GM03348 (cell line): ENCODE measurements around the gene ANKRD29.
A peak's percentile ranks its signal among the peaks of the same experiment; 100 is the strongest.
"Not testable (repeated sequence)": the region's sequence is repeated elsewhere in the genome, so short reads cannot be mapped to it uniquely, and the experiment has no call there.

Source experiments
- DNase-seq: peaks from one replicate; pipeline ENCODE4 v3.0.0; 2012; ENCODE audit warnings: low spot score

ANKRD29 gene

DNA sequence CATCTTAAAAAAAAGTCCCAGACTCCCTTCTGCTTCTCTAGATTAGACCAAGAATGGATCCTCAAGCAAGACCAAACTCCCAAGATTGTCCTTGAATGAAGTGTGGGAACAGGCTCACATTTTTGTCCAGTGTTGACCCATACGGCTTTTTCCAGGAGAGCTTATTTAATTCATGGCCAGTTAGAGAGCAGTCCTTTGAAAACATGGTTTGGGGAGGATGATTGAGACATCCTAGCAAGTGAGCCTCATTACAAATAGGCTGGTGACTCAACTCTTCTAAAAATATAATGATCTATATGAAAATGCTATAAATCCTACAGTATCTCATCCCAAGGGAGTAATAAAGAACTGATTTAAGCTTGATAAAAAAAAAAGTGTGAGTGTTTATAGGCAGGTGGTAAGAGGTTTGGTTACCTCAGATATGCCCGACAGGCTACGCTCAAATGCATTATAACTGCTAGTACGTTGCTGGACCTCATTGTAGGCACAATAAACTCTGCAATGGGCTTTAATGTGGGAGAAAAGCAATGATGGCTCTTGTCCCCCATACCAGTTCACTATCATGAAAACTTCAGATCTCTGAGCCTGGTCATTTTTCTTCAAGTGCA is 17.0 kb downstream of the ANKRD29 start:
- DNase-seq, result no peak

DNA sequence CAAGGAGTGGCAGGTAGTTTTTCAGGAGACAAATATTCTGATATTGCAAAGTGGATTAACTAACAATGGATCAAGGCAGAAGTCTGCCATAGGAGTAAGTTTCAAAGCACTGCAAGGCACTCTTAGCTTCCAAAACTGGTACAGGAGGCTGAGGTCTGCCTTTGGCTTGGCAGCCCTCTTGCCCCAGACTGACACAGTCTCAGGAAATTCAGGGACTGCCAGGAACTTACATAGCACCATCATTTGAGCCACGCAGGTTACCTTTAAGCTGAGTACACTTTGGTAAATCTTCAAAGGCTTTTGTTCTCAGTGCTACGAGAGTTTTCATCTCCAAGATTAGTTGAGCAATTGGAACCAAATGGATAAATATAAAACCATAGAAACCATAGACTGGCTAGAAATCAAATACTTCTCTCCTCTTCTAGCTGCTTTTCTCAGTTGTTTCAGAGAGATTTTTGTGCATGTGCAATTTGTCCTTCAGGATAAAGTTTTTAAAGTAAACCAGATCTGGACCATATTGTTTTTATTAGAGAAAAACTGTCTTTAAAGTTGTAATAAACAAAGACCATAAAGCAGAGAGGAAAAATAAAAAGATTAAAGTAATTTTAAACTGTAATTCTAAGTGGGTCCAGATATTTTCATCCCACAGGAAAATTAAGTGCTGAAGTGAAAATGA is 18.8 kb downstream of the ANKRD29 start:
- DNase-seq, result no peak

GRCh38 chr18:23641937-23642666 is 20.6 kb downstream of the ANKRD29 start:
- no peak for DNase-seq

- no peak for DNase-seq
Measured at GRCh38 chr18:23641143-23641720, 21.5 kb downstream of the ANKRD29 start.

- DNase-seq, result no peak
Measured at GRCh38 chr18:23640052-23640451, 22.7 kb downstream of the ANKRD29 start.

DNA sequence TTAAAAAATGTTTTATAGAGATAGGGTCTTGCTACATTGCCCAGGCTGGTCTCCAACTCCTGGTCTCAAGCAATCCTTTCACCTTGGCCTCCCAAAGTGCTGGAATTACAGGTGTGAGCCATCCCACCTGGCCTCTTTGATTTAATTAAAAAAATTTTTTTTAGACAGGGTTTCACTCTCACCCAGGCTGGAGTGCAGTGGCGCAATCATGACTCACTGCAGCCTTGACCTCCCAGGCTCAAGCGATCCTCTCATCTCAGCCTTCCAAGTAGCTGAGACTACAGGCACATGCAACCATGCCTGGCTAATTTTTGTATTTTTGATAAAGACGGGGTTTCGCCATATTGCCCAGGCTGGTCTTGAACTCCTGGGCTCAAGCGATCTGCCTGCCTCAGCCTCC is 26.3 kb downstream of the ANKRD29 start:
- not testable (repeated sequence) for DNase-seq

GRCh38 chr18:23636071-23636399 is 26.7 kb downstream of the ANKRD29 start:
- no peak for DNase-seq

- no peak for DNase-seq
Measured at GRCh38 chr18:23635283-23636070, 27.2 kb downstream of the ANKRD29 start.

- no peak for DNase-seq
Measured at GRCh38 chr18:23634692-23635091, 28.0 kb downstream of the ANKRD29 start.

- DNase-seq, result no peak
Measured at GRCh38 chr18:23632615-23633014, 30.1 kb downstream of the ANKRD29 start.

DNA sequence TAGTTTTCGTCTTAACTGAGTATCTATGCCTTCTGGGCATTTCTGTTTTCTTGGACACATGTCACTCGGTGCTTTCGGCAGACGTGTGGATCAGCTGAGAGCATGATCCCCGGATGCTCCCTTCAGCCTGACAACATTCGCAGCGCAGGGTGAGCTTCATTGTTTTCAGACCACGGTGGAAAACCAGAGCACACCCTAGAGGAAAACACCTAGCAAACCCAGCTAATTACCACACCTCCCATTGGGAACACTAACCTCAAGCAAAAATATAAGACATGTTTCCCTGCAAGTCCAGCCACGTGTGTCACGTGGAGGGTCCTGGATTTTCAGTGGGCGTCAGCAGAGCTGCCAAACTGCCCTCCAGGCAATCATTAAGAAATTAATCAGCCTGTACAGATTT is 31.0 kb downstream of the ANKRD29 start:
- DNase-seq, result no peak

GRCh38 chr18:23631312-23631711 is 31.4 kb downstream of the ANKRD29 start:
- no peak for DNase-seq

GRCh38 chr18:23629444-23629946 is 33.2 kb downstream of the ANKRD29 start:
- DNase-seq, result no peak

- no peak for DNase-seq
Measured at GRCh38 chr18:23627970-23628369, 34.7 kb downstream of the ANKRD29 start.

- no peak for DNase-seq
Measured at GRCh38 chr18:23627321-23627720, 35.4 kb downstream of the ANKRD29 start.

DNA sequence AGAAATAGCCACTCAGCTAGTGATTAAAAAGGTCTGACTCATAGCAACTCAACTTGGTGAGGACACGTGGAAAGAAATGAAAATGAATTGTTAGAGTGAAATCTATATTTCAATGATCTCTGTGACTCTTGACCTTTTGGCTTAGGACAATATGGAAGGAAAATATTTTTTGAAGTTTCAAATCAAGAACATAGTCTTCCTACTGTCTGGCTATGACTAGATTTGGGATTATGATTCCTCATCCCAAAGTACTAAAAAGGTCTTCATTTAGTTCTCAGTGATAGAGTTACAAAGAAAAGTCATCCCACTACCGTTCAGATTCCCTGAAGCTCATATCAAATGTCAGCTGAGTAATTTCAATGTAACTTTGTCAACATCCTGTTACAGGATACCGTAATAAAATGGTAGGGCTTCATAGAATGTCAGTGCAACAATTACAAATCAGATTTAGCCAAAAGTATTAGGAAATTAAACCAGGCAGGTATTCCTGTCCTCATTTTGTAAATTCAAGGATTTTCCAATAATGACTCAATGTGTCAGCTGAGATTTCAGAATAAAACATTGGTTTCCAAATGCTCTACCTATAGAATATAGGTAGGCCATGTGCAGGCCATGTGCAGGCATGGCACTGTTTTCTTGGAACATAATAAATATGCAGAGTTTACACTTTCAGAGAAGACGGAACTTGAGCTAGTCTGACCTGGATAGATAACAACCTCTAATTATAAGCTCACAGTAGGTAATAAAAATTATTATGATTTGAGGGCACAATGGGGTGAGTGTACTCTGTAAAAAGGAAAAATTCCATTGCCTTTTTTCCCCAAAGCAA is 36.0 kb downstream of the ANKRD29 start:
- no peak for DNase-seq

DNA sequence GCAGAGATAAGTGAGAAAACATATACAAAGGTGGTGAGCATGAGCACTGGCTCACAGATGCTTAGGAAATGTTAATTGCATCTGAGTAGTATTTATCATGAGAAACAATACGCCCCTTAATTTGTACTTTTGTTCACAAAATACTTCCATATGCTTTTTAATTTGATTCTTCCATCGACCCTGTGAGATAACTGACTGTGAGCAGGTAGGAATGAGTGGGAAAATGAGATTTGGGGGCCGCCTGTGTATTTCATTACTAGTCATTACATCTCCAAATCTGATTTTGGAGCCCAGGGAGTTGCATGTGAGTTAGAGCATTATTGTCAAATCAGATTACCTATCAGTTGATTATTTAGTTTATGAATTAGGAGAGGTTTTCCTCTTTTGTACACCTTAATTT is 39.7 kb downstream of the ANKRD29 start:
- DNase-seq, result no peak

GRCh38 chr18:23619388-23619881 is 43.3 kb downstream of the ANKRD29 start:
- peak; percentile 48 for DNase-seq

DNA sequence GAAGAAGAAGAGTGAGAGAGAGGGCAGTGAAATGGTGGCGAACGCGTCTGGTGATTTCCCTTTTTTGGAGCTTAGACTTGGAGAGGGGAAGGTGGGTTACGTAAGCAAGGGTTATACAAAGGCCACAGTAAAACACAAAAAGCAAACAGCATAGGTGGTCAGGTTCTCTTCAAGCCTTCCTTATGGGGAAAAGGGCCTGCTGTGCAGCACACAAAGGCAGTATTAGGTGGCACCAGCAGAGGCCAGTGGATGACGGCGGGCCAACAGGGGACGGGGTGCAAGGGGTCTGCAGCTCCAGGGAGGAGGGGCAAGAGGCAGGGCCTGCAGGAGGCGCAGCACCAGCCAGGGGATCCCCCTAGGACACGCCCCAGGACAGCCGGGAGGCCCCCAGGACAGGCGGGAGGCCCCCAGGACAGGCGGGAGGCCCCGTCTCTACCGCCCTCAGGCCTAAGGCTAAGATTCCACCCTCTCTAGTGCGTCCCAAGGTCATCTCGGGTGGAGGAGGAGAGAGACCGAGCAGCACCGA is 43.8 kb downstream of the ANKRD29 start:
- no peak for DNase-seq

- no peak for DNase-seq
Measured at GRCh38 chr18:23617412-23618014, 45.2 kb downstream of the ANKRD29 start.
